ENCODE results near the gene SPOCK1. TPM values are rescaled to one million over a fixed set of nuclear protein-coding genes. Genes with fewer than 3 reads are reported as not detected.

SPOCK1 gene
- total and polyA plus RNA-seq, 9 of the 15 experiments (the other 6 are each of a cell fraction or from before 2014, with no cell fraction given) = 0.01 to 0.35 (median 0.04) TPM; not detected in 6

DNA sequence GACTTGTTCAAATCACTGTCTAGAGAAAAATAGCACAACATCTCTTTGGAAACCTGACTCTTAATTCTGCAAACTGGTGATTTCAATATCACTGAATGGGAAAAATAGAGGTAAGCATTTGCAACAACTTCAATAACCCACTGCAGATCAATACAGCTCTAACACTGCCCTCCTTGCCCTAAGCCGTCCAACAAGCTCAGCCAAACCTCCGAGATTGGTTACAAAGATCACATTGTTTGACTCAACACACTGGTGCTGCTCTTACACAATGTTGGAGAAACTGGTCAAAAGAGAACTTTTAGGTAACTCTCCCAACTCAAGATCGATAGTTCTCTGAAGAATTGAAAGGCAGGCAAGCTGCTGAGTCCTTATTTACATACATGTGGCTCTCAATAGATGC is 150.4 kb downstream of the SPOCK1 start (continued):
- TF ChIP-seq ETV6 (IDR thresholded peaks at IDR 0.05; ENCODE audit: borderline replicate concordance in 1 of 2, low read depth in 2 of 2, low read length in 1 of 2) (no peak), ETV6 (CRISPR knock-in tag; IDR thresholded peaks at IDR 0.05; ENCODE audit: borderline replicate concordance) (no peak)

DNA sequence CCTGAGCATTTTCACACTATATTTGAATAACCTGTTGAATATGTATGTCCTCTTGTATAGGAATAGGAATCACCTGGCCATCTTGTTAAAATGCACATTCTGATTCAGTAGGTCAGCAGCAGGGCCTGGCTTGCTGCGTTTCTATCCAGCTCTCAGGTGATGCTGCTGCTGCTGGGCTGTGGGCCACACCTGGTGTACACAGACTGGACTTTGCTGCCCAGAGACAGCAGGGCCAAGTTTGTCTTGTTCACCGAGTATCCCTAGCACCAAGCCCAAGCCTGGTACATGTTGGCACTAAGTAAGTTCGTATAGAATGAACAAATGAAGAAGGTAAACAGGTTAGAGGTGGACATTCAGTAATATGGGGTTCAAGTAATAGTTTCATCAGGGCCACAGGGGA is 151.3 kb downstream of the SPOCK1 start:
- H3K4me1 ChIP-seq (replicated peaks in 1 of 2; ENCODE audit: control insufficient read depth in 2 of 2, insufficient read depth in 2 of 2, low read length in 2 of 2) = no peaks in the 10 kb centered on the region
- no peak overlapping the region for H3K4me3 ChIP-seq
- in situ Hi-C loops (cut with MboI) (no loop called here), intact Hi-C loops (cut with micrococcal nuclease) (no loop called here)
- no peak for ATAC-seq
- no peak for DNase-seq (ENCODE audit: extremely low read depth in 1 of 4, low spot score in 3 of 4)
- H3K27me3 ChIP-seq (ENCODE audit: control insufficient read depth in 2 of 2, insufficient read depth in 2 of 2, low read length in 2 of 2) = no peaks in the 10 kb centered on the region; a peak in 1 of 5 replicates
- 0% methylated on average over 3 of the region's 3 CpGs for WGBS (ENCODE audit: insufficient coverage, low coverage, missing lambda C conversion rate)
- H2AFZ ChIP-seq (ENCODE audit: low read depth, low read length) = no peak overlapping the region
- H3K9ac ChIP-seq (ENCODE audit: insufficient read depth in 1 of 2, low read depth in 2 of 2, low read length in 2 of 2) = no peak overlapping the region
- CTCF ChIA-PET (ENCODE audit: low intra/inter-chr PET ratio) = no interaction called here
- POLR2A ChIA-PET = no interaction called here
- FAIRE-seq = no peak
- no peak for TF ChIP-seq XRCC5 (IDR thresholded peaks at IDR 0.05; ENCODE audit: low read depth, low read length)
- no peak for TF ChIP-seq COPS2 (conservative IDR thresholded peaks at IDR 0.05)
- no peak for TF ChIP-seq GTF2A2 (tag; IDR thresholded peaks at IDR 0.05)
- TF ChIP-seq, protein P1, sequence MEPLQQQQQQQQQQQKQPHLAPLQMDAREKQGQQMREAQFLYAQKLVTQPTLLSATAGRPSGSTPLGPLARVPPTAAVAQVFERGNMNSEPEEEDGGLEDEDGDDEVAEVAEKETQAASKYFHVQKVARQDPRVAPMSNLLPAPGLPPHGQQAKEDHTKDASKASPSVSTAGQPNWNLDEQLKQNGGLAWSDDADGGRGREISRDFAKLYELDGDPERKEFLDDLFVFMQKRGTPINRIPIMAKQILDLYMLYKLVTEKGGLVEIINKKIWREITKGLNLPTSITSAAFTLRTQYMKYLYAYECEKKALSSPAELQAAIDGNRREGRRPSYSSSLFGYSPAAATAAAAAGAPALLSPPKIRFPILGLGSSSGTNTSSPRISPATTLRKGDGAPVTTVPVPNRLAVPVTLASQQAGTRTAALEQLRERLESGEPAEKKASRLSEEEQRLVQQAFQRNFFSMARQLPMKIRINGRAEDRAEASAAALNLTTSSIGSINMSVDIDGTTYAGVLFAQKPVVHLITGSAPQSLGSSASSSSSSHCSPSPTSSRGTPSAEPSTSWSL (CRISPR knock-in tag; IDR thresholded peaks at IDR 0.05; ENCODE audit: borderline replicate concordance) = no peak
- TF ChIP-seq HCFC1 (IDR thresholded peaks at IDR 0.05; ENCODE audit: low read depth, low read length) = no peak
- no peak for TF ChIP-seq ZFP91 (CRISPR knock-in tag; IDR thresholded peaks at IDR 0.05)
- TF ChIP-seq E2F1 (CRISPR knock-in tag; IDR thresholded peaks at IDR 0.05) = no peak
- no peak for TF ChIP-seq ZNF212 (CRISPR knock-in tag; IDR thresholded peaks at IDR 0.05)
- no peak for TF ChIP-seq ZNF668 (CRISPR knock-in tag; IDR thresholded peaks at IDR 0.05)
- no peak for TF ChIP-seq CEBPB (tag; IDR thresholded peaks at IDR 0.05)
- TF ChIP-seq, protein P2, sequence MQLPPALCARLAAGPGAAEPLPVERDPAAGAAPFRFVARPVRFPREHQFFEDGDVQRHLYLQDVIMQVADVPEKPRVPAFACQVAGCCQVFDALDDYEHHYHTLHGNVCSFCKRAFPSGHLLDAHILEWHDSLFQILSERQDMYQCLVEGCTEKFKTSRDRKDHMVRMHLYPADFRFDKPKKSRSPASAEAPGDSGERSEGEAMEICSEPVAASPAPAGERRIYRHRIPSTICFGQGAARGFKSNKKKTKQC (CRISPR knock-in tag; IDR thresholded peaks at IDR 0.05) = no peak
- no peak for TF ChIP-seq ZNF584 (CRISPR knock-in tag; IDR thresholded peaks at IDR 0.05; ENCODE audit: low read depth)
- no peak for TF ChIP-seq PURB (CRISPR knock-in tag; IDR thresholded peaks at IDR 0.05; ENCODE audit: low read depth)
- TF ChIP-seq, protein P3, sequence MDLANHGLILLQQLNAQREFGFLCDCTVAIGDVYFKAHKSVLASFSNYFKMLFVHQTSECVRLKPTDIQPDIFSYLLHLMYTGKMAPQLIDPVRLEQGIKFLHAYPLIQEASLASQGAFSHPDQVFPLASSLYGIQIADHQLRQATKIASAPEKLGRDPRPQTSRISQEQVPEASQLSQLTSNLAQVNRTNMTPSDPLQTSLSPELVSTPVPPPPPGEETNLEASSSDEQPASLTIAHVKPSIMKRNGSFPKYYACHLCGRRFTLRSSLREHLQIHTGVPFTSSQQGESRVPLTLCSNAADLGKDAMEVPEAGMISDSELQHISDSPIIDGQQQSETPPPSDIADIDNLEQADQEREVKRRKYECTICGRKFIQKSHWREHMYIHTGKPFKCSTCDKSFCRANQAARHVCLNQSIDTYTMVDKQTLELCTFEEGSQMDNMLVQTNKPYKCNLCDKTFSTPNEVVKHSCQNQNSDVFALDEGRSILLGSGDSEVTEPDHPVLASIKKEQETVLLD (IDR thresholded peaks at IDR 0.05) = no peak
- H3K79me2 ChIP-seq (ENCODE audit: control insufficient read depth, insufficient read depth, low read length) = no peaks in the 10 kb centered on the region
- no peak overlapping the region for H3K27ac ChIP-seq (ENCODE audit: extremely low read depth, low read depth, low read length)
- H3K9me1 ChIP-seq (ENCODE audit: control insufficient read depth, insufficient read depth, low read length) = no peaks in the 10 kb centered on the region
- no TSS peak for BruUV-seq (replicated peaks)
- no peak overlapping the region for H3K4me2 ChIP-seq (ENCODE audit: insufficient read depth, low read length)
- no peaks in the 10 kb centered on the region for H4K20me1 ChIP-seq (replicated peaks; ENCODE audit: control insufficient read depth, insufficient read depth, low read length)
- H3K36me3 ChIP-seq (ENCODE audit: control insufficient read depth, insufficient read depth, low read length) = no peaks in the 10 kb centered on the region
- H3K9me3 ChIP-seq (replicated peaks; ENCODE audit: control insufficient read depth, insufficient read depth, low read depth, low read length) = no peaks in the 10 kb centered on the region
